GM12801 (cell line): ENCODE data around the gene SCARF1.

Source experiments
- CTCF ChIP-seq: IDR thresholded peaks from one replicate; pipeline ENCODE4 v1.5.1; 2011; ENCODE audit warnings: control low read depth; ENCODE audit not compliant: insufficient read length; ENCODE audit errors: extremely low read depth

SCARF1 gene

GRCh38 chr17:1643293-1643998 lies 2.1 kb downstream of the SCARF1 start:
- no peak for TF ChIP-seq CTCF

- TF ChIP-seq CTCF, result no peak
These were observed 4.5 kb downstream of the SCARF1 start for GRCh38 chr17:1641065-1641403.

- no peak for TF ChIP-seq CTCF
These were observed 5.0 kb downstream of the SCARF1 start for GRCh38 chr17:1640329-1641064.

GRCh38 chr17:1639549-1640180 lies 5.9 kb downstream of the SCARF1 start:
- TF ChIP-seq CTCF, result no peak

- no peak for TF ChIP-seq CTCF
These were observed 6.8 kb downstream of the SCARF1 start for GRCh38 chr17:1638624-1639300.

- TF ChIP-seq CTCF, result no peak
These were observed 7.4 kb downstream of the SCARF1 start for GRCh38 chr17:1638171-1638590.

GRCh38 chr17:1636732-1637285 lies 8.7 kb downstream of the SCARF1 start:
- TF ChIP-seq CTCF, result no peak
